Fibroblast of skin of abdomen (primary cell): ENCODE results near the gene OGA.
"Not testable (repeated sequence)": the region's sequence is repeated elsewhere in the genome, so short reads cannot be mapped to it uniquely, and the experiment has no call there.

Source experiments
- DNase-seq: peaks from one replicate; pipeline ENCODE4 v3.0.0-alpha.2; 2013

Gene OGA

DNA sequence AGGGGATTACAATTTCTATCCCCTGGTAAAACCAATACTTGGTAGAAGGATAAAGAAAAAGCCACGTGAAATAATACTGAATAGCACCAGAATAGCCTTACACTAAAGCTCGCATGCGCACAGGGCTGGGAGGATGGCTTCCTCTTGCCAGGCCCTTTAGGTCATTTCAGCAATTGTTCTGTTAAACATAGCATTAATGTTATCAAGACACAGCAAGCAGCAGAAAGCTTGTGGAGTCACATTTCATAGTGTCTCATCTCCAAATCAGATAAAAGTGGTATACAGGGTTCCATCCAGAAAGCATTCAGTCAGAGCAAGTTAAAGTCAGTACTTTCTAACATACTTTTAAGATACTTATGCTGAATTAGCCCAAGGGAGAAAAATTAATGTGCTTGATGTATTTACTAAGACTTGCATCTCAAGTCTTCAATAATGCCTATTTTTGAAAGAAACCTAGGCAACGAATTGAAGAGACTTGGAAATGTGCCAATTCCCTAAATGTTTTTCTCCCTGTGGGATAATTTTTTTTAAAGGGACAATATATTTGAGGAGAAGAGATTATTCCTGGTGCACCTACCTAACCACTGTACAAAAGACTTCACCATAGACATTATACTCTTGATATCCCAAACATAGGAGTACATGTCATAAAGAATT lies 20.7 kb downstream of the OGA start:
- DNase-seq = no peak

DNA sequence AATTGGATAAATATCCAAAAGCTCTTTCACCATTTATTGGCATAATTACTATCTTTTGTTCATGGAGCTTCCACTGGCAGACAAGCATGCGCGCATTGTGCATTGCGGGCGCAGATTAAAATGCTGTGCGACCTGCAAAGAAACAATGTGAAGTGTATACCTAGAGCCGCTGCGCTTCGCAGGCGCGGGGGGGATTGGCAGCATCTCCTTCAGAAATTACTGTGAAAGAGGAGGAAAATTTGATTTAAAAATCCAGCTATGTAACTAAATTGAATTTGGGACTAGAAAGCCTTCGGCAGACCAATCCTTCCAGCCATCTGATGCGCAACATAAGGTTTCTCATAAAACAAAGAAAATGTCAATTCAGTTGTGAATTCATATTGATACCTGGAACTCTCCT lies 24.7 kb downstream of the OGA start:
- no peak for DNase-seq

DNA sequence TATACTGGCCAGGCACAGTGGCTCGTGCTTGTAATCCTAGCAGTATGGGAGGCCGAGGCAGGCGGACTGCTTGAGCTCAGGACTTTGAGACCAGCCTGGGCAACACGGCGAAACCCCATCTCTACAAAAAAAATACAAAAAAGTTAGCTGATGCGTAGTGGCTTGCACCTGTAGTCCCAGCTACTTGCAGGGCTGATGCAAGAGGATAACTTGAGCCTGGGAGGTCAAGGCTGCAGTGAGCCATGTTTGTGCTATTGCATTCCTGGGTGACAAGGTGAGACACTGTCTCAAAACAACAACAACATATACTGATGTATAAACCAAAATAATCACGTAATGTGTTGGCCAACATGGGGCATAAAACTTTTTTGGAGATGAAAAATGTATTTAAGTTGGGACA lies 28.6 kb downstream of the OGA start:
- DNase-seq = no peak

DNA sequence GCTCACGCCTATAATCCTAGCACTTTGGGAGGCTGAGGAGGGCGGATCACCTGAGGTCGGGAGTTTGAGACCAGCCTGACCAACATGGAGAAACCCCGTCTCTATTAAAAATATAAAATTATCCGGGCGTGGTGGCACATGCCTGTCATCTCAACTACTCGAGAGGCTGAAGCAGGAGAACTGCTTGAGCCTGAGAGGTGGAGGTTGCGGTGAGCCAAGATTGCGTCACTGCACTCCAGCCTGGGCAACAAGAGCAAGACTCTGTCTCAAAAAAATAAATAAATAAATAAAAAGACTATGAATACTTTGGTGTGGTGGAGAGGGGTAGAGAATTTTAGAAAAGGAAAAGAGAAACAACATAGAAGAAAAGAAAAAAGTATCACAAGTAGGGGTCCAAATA lies 29.0 kb downstream of the OGA start:
- not testable (repeated sequence) for DNase-seq

DNA sequence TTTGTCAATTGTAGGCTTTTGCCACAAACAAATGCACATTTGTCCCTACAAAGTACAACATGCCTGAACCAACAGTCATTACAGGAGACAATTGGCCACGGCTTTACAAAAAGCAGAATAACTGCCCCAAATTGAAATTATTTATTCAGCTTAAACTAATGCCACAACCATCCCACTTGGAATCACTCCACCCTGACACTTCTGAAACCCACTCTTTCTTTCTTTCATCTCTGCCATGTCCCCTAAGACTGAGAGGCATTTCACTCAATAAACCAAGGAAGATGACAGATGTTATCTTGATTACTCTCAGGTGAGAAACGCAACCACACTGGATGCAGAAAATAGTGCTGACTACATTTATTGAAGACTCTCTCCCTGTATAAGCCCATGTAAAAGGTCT lies 32.4 kb downstream of the OGA start:
- no peak for DNase-seq

DNA sequence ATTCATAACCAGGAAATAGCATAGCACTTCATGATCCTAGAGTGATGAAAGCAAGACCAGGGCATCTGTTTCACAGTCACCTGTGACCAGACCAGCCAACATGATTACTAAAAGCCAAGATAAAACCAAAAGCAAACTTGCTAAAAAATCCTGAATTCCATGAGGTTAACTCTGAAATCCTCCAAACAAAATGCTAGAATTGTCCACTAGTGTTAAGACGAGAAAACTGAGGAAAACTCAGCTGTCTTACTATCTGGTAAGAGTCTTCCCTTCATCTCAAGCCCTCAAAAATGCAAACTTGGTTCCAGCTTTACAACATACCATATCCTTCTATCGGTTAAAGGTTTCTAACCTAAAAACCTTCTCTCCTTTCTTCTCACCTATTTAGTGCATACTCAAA lies 33.7 kb downstream of the OGA start:
- DNase-seq = no peak

DNA sequence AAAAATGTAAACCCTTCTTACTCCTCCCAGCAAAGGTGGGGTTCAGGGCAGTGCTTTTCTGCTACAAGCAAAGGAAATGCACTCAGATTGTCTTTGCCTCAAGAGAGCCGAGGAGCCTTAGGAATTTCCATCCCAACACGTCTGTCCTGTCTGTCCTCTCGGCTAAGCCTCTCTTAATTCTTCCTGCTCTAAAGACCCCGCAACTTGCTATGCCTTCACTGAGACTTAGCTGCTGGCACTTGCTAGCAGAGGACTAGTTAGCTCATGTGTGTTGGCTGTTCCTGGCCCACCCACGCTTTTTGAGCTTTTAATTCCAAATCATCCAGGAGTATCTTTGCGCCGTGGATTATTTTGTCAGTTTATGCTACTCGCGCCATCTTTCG lies 34.5 kb downstream of the OGA start:
- DNase-seq = no peak

DNA sequence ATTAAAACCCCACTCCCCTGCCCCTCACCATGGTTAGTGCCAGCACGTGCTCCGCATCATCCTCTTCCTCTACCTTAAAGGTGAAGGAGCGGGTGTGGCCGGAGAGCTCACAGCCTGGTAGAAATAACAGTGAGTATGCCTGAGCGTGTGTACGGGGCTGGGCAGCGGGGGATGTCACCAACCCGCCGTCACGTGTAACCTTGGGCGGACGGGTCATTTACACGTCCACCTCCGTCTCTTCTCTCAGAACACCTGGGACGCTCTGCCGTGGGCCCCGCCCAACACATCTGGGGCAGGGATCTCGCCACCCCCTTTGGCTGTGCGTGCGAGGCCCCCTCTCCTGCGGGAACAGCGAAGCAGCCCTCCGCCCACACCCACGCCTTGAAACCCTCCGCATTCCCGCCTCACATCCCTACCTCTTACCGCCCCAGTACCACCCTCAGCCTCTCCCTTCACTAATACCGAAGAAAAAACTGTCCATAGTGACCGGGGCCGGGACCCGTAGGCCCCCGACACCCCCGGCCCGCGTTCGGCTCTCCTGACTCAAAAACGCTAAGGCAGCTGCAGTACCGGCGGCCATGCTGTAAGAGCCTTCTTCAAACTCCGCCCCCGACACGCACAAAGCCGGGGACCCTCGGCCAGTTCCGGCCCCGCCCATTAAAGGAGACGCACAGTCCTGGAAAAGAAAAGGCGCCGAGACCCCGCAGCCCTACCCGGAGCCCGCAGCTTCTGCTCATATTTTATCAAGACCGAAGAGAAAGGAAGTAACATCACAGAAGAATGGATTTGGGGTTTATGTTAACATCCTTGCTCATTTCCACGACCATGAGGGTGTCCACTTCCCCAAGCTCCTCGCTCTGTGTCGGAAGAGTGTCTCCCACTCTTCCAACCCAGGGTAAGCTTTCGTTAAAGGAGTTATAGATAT lies 35.2 kb downstream of the OGA start, which contains the start of gene NPM3:
NPM3 (minus strand) TSS at position 636 of the 925 bp plus-strand sequence; CDS start at position 580, 56 bp downstream.
- peak; percentile 75 for DNase-seq

DNA sequence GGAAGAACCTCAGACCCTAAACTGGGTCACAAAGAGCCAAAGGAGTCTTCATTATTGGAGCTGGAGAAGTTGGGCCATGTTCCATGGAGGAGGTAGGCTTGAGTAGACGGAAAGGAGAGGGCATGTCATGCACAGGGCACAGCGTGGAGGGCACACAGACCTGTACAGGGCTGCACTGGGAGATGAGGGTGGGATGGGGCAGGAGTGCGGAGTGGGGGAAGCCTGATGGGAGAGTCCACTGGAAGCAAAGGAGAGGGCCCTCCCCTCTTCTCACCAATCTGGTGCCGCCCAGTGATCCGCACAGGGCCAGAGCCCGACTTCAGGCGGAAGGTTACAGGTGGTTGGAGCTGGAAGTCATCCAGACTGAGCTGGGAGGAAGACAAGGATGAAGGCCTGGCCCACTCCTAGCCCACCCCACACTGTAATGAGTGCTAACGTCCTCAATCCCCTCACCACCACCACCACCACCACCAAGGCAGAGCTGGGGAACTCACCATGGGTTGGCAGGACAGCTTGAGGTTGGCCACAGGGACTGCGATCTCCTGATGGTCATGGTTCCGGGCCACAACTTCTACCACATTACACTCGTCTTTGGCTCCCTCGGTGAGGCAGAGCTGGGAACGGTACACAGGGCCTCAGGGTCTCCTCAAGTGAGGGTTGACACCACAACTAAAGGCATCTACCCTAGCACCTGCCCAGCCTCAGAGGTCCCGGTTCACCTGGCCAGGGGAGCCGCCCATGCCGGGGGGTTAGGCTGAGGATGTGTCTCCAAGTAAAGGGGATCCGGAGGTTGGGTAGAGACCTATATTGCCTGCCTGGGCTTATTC lies 36.0 kb downstream of the OGA start:
- no peak for DNase-seq

DNA sequence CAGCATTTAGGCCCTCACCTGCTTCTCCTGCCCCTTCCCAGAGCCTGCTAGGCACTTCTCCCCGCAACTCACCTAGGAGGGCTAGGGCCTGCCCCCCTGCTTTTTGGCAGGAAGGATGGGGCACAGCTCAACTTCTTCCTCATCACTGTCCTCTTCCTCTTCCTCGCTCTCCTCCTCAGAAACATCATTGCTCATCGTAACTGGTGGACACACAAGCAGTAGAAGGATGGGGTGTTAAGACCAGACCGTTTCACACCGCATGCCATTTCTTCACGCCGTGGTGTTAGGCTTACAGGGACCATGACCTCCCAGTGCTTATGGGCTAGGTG lies 36.6 kb downstream of the OGA start:
- DNase-seq = no peak

DNA sequence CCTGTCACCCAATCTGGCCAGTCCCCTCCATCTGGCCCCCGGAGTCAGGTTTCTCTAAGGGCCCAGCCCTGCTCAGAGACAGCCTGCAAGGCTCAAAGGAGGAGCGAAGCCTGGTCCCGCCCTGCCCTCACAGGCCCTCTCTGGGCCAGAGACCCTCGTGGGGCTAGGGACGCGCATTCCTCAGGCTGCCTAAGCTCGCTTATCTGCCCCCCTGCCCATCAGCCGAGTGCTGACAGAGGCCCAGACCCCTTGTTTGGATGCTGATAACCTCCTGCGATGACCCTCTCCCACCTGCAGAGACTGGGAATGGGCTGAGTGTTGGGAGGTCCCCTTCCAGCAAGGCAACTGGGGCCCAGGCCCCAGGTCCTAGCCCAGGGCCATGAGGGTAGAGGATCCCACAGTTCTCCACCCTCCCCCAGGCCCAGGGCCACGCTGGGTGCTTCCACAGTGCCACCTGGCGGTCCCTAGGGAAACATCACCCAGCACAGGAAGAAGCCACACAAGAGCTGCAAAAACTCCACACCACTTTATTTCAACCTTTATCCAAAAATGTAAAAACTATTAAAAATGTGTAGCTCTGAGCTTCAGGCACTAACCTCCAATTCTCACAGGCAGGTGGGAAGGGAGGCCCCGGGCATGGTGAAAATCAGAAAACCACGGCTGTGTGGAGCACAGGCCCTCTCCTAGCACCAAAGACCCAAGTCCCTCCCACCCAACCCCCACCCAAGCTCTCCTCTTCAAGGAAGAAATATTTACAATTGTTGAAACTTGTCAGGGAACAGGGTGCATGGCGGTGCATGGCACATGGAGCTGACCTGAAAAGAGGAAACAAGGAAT lies 37.2 kb downstream of the OGA start:
- DNase-seq = peak; percentile 58

DNA sequence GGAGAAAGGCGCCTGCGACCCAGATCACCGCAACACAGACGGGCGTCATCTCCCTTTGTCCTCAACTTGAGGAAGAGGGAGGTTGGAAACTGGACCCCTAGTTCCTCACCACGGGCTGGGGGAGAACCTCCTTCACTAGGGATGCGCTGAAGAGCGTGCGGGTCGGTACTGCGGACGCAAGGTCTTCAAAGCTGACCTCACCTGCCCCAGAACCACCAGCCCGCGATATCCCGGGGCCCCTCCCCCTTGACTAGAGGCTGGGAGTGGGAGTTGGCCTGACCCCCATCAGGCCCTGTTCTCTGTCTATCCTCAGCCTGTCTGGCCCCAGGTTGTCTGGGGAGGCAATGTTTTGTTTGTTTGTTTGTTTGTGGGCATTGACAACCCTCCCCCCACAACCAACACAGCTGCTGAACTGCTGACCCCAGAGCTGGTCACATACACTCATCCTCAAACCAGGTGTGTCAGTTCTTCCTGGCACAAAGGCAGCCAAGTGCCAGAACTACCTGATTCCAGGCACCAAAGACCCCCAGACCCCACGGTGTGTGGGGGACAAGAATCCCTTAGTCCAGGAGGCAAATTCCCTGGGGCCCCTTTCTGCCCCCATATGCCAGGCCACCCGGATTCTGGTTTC lies 37.9 kb downstream of the OGA start:
- DNase-seq = no peak

DNA sequence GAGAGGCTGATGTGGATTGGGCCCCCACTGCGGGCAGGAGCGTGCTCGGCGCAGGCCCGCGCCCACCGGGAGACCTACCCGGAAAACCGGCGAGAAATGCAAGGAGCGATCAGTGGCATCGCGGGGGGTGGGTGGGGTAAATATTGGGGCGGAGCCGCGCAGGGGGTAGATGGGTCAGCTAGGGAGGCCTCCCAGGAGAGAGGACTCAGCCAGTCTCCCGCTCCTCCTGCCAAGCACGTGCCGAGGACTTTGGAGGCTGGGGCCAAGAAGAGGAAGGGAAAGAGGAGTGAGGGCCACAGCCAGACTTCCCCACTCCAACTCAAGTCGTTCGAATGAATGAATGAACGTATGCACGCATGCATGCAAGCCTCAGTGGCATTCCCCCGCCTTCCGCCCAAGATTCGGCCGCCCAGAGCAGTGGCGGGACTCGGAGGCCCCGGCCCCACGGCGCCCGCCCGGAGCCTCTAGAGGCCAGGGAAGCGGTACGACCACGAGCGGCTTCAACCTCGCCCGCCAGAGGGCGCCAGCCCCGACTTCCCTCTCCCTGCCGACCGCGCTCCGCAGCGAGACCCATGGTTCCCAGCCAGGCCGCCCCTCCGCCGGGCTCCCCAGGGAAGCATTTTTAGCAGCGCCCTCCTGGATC lies 38.6 kb downstream of the OGA start:
- peak; percentile 53 for DNase-seq

DNA sequence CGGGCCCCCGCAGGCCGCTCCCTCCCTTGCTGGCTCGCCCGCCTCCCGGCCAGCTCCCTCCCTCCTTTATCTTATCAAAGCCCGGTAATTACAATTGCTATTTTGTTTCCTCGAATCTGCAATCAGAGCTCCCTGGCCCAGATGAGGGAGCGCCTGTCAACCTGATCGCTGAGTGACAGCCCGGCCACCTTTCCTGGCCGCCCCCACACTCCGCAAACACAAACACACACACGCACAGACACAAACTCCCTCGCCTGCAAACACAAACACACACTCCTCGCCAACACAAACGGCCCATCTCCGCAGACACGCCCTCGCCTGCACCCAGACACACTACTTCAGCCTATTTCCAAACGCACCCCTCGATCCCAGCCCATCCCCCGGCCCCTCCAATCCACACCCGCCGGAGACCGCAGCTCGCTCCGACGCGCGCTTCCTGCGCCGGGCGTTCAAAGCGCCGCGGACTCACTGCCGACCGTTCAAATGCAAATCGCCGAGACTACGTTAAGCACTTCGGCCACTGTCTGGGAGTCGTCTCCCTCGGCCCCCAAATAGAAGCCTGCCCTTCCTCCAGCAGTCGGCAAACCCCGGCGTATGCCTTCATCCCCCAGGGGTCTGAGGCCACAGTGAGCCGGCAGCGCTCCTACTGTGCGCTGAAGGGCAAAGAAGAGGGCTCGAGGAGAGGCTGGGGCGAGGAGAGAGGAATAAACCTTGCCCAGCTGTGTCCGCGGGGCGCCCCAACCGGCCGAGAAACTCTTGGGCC lies 39.3 kb downstream of the OGA start:
- peak; percentile 6 for DNase-seq

DNA sequence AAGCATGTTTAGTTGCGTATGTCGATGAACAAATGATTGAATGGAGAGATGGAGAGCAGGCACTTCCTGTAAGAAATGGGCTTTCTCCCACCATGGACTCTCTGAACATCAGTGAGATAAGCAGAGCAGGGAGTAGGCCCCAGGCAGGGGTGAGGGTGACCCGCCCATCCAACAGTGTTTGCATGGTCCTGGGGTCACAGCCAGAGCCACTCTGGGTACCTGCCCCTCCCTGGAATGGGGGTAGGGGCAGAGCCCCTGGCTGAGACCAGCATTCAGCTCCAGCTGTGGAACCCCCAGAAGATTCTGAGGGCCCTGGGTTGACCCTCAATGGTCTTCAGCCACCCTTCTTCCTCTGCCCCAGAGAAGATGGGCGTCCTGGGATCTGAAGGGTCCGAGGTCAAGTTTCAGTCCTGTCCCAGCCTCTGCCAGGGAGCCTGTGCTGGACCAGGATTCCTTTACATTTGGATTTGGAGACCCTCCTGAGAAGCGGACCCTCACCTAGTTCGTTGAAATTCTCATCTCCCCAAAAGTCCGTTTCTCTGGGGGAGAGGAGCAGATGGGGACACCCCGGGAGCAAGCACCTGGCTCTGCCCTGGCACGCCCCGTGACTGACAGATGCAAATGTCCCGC lies 40.0 kb downstream of the OGA start:
- no peak for DNase-seq

DNA sequence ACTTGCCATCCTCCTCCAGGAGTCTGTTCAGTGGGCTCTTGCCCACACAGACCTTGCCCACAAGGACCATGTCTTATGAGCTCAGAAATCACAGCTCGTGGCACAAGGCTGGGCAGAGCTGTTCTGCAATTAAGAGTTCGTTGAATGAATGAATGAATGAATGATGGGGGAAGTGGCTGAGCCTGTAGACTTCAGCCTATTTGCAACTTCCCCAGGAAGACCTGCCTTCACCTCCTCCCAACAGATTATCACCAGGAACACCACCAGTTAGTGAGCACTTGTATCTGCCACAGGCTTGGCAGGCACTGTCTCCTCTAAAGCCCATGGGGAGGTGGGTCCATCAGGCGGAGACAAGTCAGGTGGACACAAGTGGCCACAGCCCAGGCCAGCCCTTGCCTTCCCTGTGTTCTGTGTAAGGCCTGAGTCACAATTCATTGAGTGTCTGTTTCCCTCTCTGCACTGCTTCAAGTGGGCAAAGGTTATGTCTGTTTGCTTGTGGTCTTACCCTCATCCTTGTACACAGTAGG lies 40.6 kb downstream of the OGA start:
- no peak for DNase-seq

DNA sequence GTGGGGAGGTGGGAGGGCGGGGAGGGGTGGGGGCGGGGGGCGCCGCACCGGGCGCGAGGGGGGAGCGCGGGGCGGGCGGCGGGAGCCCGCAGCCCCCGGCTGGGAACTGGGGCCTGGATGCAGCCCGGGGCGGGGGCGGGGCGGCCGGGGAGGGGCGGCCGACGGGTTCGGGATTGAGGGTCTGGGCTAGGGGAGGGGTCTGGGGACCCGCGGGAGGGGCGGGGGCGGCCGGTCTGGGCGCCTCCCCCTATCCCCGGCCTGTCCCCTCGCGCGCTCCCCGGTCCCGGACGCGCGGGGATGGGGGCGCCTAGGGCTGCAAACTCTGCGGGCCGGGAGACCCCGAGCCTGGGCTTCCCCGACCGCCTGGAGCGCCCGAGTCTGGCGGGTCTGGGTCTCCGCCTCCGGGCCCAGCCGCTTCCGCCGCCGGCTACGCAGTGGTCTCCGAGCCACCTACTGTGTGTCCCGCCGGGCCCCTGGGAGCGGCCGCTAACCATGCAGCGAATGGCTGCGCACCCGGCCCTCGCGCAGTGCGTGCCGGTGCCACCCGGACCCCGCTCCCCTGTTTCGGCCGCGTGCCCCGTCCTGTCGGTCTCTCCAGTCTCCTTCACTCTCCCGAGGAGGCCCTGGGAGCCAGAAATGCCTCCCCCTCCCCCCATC lies 42.0 kb downstream of the OGA start:
- DNase-seq = no peak

DNA sequence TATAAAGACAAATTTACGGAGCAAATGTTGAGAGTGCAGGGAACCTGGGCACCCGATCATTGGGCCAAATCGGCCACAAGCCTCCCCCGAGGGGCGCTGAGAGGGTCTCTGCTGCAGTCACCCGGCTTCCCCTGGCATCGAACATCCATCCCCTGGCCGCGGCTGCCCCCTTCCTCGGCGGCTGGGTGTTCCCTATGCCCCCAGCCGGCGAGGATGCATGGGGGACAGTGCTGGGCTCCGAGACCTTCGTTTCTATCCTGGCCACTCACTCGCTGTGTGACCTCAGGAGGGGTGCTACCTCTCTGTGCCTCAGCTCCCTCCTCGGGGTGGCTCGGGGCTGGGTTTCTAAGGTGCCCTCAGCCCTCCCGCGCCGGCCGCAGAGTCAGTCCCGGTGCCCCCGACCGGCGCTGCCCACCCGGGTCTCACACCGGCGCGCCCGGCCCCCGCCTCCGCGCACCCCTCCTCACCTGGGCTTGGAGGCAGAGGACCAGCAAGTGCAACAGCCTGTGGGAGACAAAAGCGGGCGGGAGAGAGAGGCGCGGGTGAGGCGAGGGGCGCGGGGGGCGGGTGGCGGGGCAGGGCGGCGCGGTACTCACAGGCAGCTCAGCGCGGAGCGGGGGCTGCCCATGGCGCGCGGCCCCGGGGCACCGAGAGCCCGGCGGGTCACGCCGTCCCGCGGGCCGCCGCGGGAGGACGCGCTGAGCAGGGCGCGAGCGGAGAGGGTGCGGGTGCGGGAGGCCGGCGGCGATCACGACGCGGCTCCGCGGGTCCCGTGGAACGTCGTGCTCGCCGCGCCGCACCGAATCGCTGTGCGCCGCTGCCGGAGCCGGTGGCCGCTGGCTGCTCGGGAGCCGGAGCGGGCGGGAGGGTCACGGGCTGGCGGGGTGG lies 42.7 kb downstream of the OGA start, which contains the start of gene FGF8:
FGF8 (minus strand) TSS at position 842 of the 888 bp plus-strand sequence; CDS start at position 628, 214 bp downstream.
- no peak for DNase-seq
